Muscle layer of duodenum (tissue), 2 donors: ENCODE data around the gene HRNR.

ENCODE experiments used
- H3K27ac ChIP-seq: one replicate; pipeline ENCODE4 v1.7.0; 2013; ENCODE audit warnings: mild to moderate bottlenecking, low read length
- H3K27me3 ChIP-seq: one replicate; pipeline ENCODE4 v1.7.0; 2013; ENCODE audit warnings: low read depth, mild to moderate bottlenecking, control low read depth, low read length
- H3K36me3 ChIP-seq, 2 donors: one replicate each; pipeline ENCODE4 v1.7.0; 2013; ENCODE audit warnings: low read length in 2 of 2, control low read depth in 1 of 2, mild to moderate bottlenecking in 1 of 2; ENCODE audit not compliant: insufficient read depth in 2 of 2, control insufficient read depth in 1 of 2
- H3K4me1 ChIP-seq, 2 donors: one replicate each; pipeline ENCODE4 v1.7.0; 2013; ENCODE audit warnings: low read length in 2 of 2, mild to moderate bottlenecking in 2 of 2, control low read depth in 1 of 2, moderate library complexity in 1 of 2; ENCODE audit not compliant: insufficient read depth in 2 of 2, control insufficient read depth in 1 of 2
- H3K4me3 ChIP-seq, 2 donors: one replicate each; pipeline ENCODE4 v1.7.0; 2013; ENCODE audit warnings: low read length in 2 of 2, low read depth in 1 of 2, mild to moderate bottlenecking in 1 of 2
- H3K9me3 ChIP-seq, 2 donors: one replicate each; pipeline ENCODE4 v1.7.0; 2013; ENCODE audit warnings: low read length in 2 of 2, control low read depth in 1 of 2, mild to moderate bottlenecking in 1 of 2; ENCODE audit not compliant: control insufficient read depth in 1 of 2
- donor health status: healthy.

The HRNR gene

GRCh38 chr1:152186556-152187285 is 37.3 kb downstream of the HRNR start:
- no peak overlapping the region for H3K4me3 ChIP-seq
- no peak overlapping the region for H3K27ac ChIP-seq
- H3K9me3 ChIP-seq = no peaks in the 10 kb centered on the region
- no peaks in the 10 kb centered on the region for H3K36me3 ChIP-seq
- no peaks in the 10 kb centered on the region for H3K4me1 ChIP-seq
- no peaks in the 10 kb centered on the region for H3K27me3 ChIP-seq

GRCh38 chr1:152185544-152186391 is 38.2 kb downstream of the HRNR start:
- H3K27ac ChIP-seq = no peak overlapping the region
- H3K4me1 ChIP-seq = no peaks in the 10 kb centered on the region
- no peak overlapping the region for H3K4me3 ChIP-seq
- no peaks in the 10 kb centered on the region for H3K36me3 ChIP-seq
- no peaks in the 10 kb centered on the region for H3K9me3 ChIP-seq
- no peaks in the 10 kb centered on the region for H3K27me3 ChIP-seq

- no peak overlapping the region for H3K4me3 ChIP-seq
- no peaks in the 10 kb centered on the region for H3K27me3 ChIP-seq
- H3K9me3 ChIP-seq = no peaks in the 10 kb centered on the region
- H3K27ac ChIP-seq = no peak overlapping the region
- H3K4me1 ChIP-seq = no peaks in the 10 kb centered on the region
- H3K36me3 ChIP-seq = no peaks in the 10 kb centered on the region
Observed at GRCh38 chr1:152182944-152183361, 41.0 kb downstream of the HRNR start.

GRCh38 chr1:152182431-152182830 is 41.6 kb downstream of the HRNR start:
- Histone ChIP-seq H3K36me3 (no peaks in the 10 kb centered on the region), H3K4me1 (no peaks in the 10 kb centered on the region), H3K9me3 (no peaks in the 10 kb centered on the region), H3K27me3 (no peaks in the 10 kb centered on the region), H3K27ac (no peak overlapping the region), H3K4me3 (no peak overlapping the region)

- H3K27me3 ChIP-seq = no peaks in the 10 kb centered on the region
- no peaks in the 10 kb centered on the region for H3K36me3 ChIP-seq
- H3K9me3 ChIP-seq = no peaks in the 10 kb centered on the region
- H3K4me3 ChIP-seq = no peak overlapping the region
- H3K27ac ChIP-seq = no peak overlapping the region
- H3K4me1 ChIP-seq = no peaks in the 10 kb centered on the region
Observed at GRCh38 chr1:152179566-152179965, 44.4 kb downstream of the HRNR start.

- H3K4me3 ChIP-seq = no peak overlapping the region
- no peaks in the 10 kb centered on the region for H3K9me3 ChIP-seq
- no peaks in the 10 kb centered on the region for H3K36me3 ChIP-seq
- H3K27me3 ChIP-seq = no peaks in the 10 kb centered on the region
- H3K27ac ChIP-seq = no peak overlapping the region
- H3K4me1 ChIP-seq = peaks cover 4 to 15% of the 10 kb centered on the region in 2 donors
Observed at GRCh38 chr1:152170287-152170905, 53.6 kb downstream of the HRNR start.

GRCh38 chr1:152169366-152170025 is 54.5 kb downstream of the HRNR start:
- no peaks in the 10 kb centered on the region for H3K9me3 ChIP-seq
- no peak overlapping the region for H3K27ac ChIP-seq
- H3K4me1 ChIP-seq = peaks cover 4 to 15% of the 10 kb centered on the region in 2 donors
- no peaks in the 10 kb centered on the region for H3K36me3 ChIP-seq
- no peak overlapping the region for H3K4me3 ChIP-seq
- no peaks in the 10 kb centered on the region for H3K27me3 ChIP-seq

GRCh38 chr1:152168535-152168868 is 55.5 kb downstream of the HRNR start:
- no peak overlapping the region for H3K27ac ChIP-seq
- H3K9me3 ChIP-seq = no peaks in the 10 kb centered on the region
- H3K36me3 ChIP-seq = no peaks in the 10 kb centered on the region
- no peaks in the 10 kb centered on the region for H3K27me3 ChIP-seq
- no peak overlapping the region for H3K4me3 ChIP-seq
- peaks cover 4 to 15% of the 10 kb centered on the region in 2 donors for H3K4me1 ChIP-seq

GRCh38 chr1:152167835-152168534 is 56.0 kb downstream of the HRNR start:
- H3K9me3 ChIP-seq = no peaks in the 10 kb centered on the region
- H3K36me3 ChIP-seq = no peaks in the 10 kb centered on the region
- no peak overlapping the region for H3K4me3 ChIP-seq
- H3K4me1 ChIP-seq = peaks cover 4 to 15% of the 10 kb centered on the region in 2 donors
- no peak overlapping the region for H3K27ac ChIP-seq
- H3K27me3 ChIP-seq = no peaks in the 10 kb centered on the region

- Histone ChIP-seq H3K36me3 (no peaks in the 10 kb centered on the region), H3K27ac (no peak overlapping the region), H3K9me3 (no peaks in the 10 kb centered on the region), H3K4me1 (peaks cover 4 to 15% of the 10 kb centered on the region in 2 donors), H3K4me3 (no peak overlapping the region), H3K27me3 (no peaks in the 10 kb centered on the region)
Observed at GRCh38 chr1:152166966-152167365, 57.0 kb downstream of the HRNR start.
